ENCODE data around the gene LPAR5. TPM values are rescaled to one million over a fixed set of nuclear protein-coding genes. Genes with fewer than 3 reads are reported as not detected.

The LPAR5 gene
- total and polyA plus RNA-seq, 2 of the 8 experiments (the other 6 are each of a cell fraction or from before 2014, with no cell fraction given), result 0.22 to 0.24 TPM

DNA sequence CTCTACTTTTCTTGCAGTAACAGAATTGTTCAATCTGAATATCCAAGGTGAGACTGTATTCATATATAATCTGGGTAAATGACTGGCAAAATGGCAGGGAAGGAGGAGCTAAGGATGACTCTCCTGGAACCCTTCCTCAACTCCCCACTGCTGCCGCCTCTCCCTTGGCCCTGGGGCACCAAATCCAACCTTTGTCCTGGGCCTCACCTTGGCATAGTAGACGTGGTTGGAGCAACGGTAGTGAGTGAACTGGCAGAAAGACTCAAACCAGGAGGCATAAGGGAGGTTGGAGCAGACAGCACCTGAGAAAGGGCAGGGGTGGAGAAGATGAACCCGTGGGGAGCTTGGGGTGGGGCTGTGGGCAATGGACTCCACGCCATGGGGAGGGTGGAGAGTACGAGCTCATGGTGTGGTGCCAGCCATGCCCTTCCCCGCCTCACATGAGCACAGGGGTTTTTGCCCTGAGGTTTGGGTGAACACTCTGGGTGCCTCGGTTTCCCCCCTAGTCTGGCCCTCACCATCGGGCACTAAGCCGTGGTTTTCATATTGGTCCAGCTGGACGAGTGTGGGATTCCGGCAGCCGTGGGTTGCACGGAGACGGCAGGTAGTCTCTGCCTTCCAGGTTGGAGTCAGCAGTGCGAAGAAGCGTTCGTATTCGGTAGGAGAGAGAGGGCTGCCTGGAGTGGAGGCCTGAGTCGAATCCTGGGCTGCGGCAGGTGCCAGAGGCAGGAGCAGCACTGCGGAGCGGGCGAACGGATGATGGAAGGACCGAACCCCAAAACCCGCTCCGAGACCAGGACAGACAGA, 10.7 kb upstream of the LPAR5 start (continued):
- TF ChIP-seq SUZ12 (IDR thresholded peaks at IDR 0.05; ENCODE audit: low read length), result no peak
- TF ChIP-seq CBX8 (IDR thresholded peaks at IDR 0.05; ENCODE audit: borderline replicate concordance, low read depth, low read length), result no peak
- no peak for TF ChIP-seq JUN (IDR thresholded peaks at IDR 0.05; ENCODE audit: low read depth, low read length)
- no peak for TF ChIP-seq CHD2 (IDR thresholded peaks at IDR 0.05; ENCODE audit: low read length)
- TF ChIP-seq SIN3A (conservative IDR thresholded peaks at IDR 0.05 in 1 of 2, IDR thresholded peaks at IDR 0.05 in 1 of 2; ENCODE audit: low read depth in 1 of 2, low read length in 2 of 2), result no peak
- no peak for TF ChIP-seq SP1 (IDR thresholded peaks at IDR 0.05; ENCODE audit: low read depth, low read length)
- TF ChIP-seq KDM5A (IDR thresholded peaks at IDR 0.05; ENCODE audit: low read length), result no peak

All from H1 (cell line).